OCI-LY1 (cell line): Measurements from ENCODE around the gene COX4I1.

ENCODE experiments used
- CTCF ChIP-seq: fragments of 200-600 bp; sonication (generic), shearing (Covaris generic); IDR thresholded peaks from 2 replicates; pipeline ENCODE4 v1.5.1; 2017; ENCODE audit warnings: mild to moderate bottlenecking, antibody characterized with exemption, low read length, moderate library complexity, mixed read lengths
- EZH2 ChIP-seq: fragments of 200-600 bp; sonication (generic), shearing (Covaris generic); IDR thresholded peaks from 2 replicates; pipeline ENCODE4 v1.8.0; 2017; ENCODE audit warnings: borderline replicate concordance, mixed run types, mild to moderate bottlenecking, antibody characterized with exemption, low read length, moderate library complexity, mixed read lengths

- TF ChIP-seq CTCF (peak; percentile 40; the same call in 1 of the 2 replicates), EZH2 (no peak)
Measured at GRCh38 chr16:85752511-85753420, 46.7 kb upstream of the COX4I1 start.
